GM12878 (cell line): ENCODE measurements around the gene NELL1.

Experiments used
- BHLHE40 ChIP-seq, 2 experiments: fragments of 450-650 bp in 1 of 2; IDR thresholded peaks; 2 replicates each; pipeline ENCODE4 v1.6.1; 2011 to 2017; ENCODE audit warnings: low read depth in 2 of 2, borderline replicate concordance in 1 of 2, improper control_type of control experiment in 1 of 2, low read length in 1 of 2, mild to moderate bottlenecking in 1 of 2
- EZH2 ChIP-seq: IDR thresholded peaks from 2 replicates; pipeline ENCODE4 v1.6.1; 2012; ENCODE audit warnings: low read depth, mild to moderate bottlenecking, control low read depth, inconsistent platforms, low read length, borderline replicate concordance; ENCODE audit not compliant: control insufficient read depth
- HDAC6 ChIP-seq: fragments of 200-600 bp; sonication (generic); IDR thresholded peaks from one replicate; pipeline ENCODE4 v1.8.0; 2017; ENCODE audit warnings: antibody characterized with exemption; ENCODE audit not compliant: unreplicated experiment
- POLR2A ChIP-seq: IDR thresholded peaks from 2 replicates; pipeline ENCODE4 v1.6.1; 2011; ENCODE audit warnings: low read depth, mild to moderate bottlenecking, low read length
- TF ChIP-seq, protein P1 (sequence below): IDR thresholded peaks from 2 replicates; pipeline ENCODE4 v1.6.1; 2012; ENCODE audit warnings: low read depth, low read length, improper control_type of control experiment
- TF ChIP-seq, protein P2 (sequence below), 3 experiments: IDR thresholded peaks in 2 of 3; conservative IDR thresholded peaks in 1 of 3; 2 replicates each; pipeline ENCODE4 v1.5.1; 2011; ENCODE audit warnings: low read depth in 3 of 3, low read length in 3 of 3, mild to moderate bottlenecking in 3 of 3, control low read depth in 2 of 3, moderate library complexity in 2 of 3, inconsistent platforms in 1 of 3, mixed read lengths in 1 of 3; ENCODE audit not compliant: control insufficient read depth in 2 of 3, insufficient read depth in 1 of 3; ENCODE audit errors: extremely low read depth in 1 of 3
- TF ChIP-seq, protein P3 (sequence below): IDR thresholded peaks from 2 replicates; pipeline ENCODE4 v1.6.1; 2011; ENCODE audit warnings: low read depth, mild to moderate bottlenecking, low read length, moderate library complexity, borderline replicate concordance; ENCODE audit errors: extremely low read depth
- TF ChIP-seq, protein P4 (sequence below): IDR thresholded peaks from 2 replicates; pipeline ENCODE4 v1.6.1; 2012; ENCODE audit warnings: mild to moderate bottlenecking, low read depth, low read length

DNA sequence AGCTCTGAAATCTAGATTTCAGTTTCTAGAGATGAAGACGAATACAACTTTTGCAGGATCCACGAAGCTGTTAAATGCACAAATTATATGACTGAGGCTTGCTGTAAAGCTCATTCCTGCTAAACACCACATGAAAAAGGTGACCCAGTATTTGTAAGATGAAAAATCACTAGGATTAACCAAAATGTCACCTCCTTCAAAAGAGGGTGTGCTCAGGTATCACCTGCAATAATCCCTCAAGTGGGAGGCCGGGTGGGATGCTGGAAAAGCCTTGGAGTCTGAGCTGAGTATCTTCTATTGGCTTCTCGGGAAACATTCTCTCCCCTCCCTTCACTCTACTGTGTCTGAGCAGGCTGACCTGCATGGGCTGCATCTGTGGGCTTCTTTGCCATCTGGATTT lies 195.8 kb downstream of the NELL1 start:
- TF ChIP-seq BHLHE40 (IDR thresholded peaks at IDR 0.05; ENCODE audit: borderline replicate concordance in 1 of 2, low read depth in 2 of 2, low read length in 1 of 2) (no peak), EZH2 (no peak), POLR2A (no peak), HDAC6 (no peak)
- TF ChIP-seq, protein P1, sequence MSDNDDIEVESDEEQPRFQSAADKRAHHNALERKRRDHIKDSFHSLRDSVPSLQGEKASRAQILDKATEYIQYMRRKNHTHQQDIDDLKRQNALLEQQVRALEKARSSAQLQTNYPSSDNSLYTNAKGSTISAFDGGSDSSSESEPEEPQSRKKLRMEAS = no peak
- TF ChIP-seq, protein P2, sequence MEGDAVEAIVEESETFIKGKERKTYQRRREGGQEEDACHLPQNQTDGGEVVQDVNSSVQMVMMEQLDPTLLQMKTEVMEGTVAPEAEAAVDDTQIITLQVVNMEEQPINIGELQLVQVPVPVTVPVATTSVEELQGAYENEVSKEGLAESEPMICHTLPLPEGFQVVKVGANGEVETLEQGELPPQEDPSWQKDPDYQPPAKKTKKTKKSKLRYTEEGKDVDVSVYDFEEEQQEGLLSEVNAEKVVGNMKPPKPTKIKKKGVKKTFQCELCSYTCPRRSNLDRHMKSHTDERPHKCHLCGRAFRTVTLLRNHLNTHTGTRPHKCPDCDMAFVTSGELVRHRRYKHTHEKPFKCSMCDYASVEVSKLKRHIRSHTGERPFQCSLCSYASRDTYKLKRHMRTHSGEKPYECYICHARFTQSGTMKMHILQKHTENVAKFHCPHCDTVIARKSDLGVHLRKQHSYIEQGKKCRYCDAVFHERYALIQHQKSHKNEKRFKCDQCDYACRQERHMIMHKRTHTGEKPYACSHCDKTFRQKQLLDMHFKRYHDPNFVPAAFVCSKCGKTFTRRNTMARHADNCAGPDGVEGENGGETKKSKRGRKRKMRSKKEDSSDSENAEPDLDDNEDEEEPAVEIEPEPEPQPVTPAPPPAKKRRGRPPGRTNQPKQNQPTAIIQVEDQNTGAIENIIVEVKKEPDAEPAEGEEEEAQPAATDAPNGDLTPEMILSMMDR (IDR thresholded peaks at IDR 0.05 in 2 of 3, conservative IDR thresholded peaks at IDR 0.05 in 1 of 3; ENCODE audit: control insufficient read depth in 2 of 3, extremely low read depth in 1 of 3, insufficient read depth in 1 of 3, low read depth in 3 of 3, low read length in 3 of 3) = no peak
- TF ChIP-seq, protein P3, sequence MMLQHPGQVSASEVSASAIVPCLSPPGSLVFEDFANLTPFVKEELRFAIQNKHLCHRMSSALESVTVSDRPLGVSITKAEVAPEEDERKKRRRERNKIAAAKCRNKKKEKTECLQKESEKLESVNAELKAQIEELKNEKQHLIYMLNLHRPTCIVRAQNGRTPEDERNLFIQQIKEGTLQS = no peak
- TF ChIP-seq, protein P4, sequence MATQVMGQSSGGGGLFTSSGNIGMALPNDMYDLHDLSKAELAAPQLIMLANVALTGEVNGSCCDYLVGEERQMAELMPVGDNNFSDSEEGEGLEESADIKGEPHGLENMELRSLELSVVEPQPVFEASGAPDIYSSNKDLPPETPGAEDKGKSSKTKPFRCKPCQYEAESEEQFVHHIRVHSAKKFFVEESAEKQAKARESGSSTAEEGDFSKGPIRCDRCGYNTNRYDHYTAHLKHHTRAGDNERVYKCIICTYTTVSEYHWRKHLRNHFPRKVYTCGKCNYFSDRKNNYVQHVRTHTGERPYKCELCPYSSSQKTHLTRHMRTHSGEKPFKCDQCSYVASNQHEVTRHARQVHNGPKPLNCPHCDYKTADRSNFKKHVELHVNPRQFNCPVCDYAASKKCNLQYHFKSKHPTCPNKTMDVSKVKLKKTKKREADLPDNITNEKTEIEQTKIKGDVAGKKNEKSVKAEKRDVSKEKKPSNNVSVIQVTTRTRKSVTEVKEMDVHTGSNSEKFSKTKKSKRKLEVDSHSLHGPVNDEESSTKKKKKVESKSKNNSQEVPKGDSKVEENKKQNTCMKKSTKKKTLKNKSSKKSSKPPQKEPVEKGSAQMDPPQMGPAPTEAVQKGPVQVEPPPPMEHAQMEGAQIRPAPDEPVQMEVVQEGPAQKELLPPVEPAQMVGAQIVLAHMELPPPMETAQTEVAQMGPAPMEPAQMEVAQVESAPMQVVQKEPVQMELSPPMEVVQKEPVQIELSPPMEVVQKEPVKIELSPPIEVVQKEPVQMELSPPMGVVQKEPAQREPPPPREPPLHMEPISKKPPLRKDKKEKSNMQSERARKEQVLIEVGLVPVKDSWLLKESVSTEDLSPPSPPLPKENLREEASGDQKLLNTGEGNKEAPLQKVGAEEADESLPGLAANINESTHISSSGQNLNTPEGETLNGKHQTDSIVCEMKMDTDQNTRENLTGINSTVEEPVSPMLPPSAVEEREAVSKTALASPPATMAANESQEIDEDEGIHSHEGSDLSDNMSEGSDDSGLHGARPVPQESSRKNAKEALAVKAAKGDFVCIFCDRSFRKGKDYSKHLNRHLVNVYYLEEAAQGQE = no peak
